ENCODE data around the gene PSMC4. TPM values are rescaled to one million over a fixed set of nuclear protein-coding genes. Genes with fewer than 3 reads are reported as not detected.
A peak's percentile ranks its signal among the peaks of the same experiment; 100 is the strongest.

The PSMC4 gene
- total and polyA plus RNA-seq, 2 donors (not counting 1 experiment from before 2014, with no cell fraction given), result 58.2 to 63.0 TPM

GRCh38 chr19:39951686-39952085 is 19.3 kb upstream of the PSMC4 start:
- intact Hi-C loops (cut with micrococcal nuclease), result loop anchor here (2.0 kb wide), 1 partner anchor 15 kb away; no protein-coding TSS in a partner anchor

More at GRCh38 chr19:39951686-39952085, 19.3 kb upstream of the PSMC4 start:
- peaks cover 0 to 16% (median 0%) of the 10 kb centered on the region in 3 donors for H3K9me3 ChIP-seq (ENCODE audit: control extremely low read depth in 1 of 3, control insufficient read depth in 2 of 3, insufficient read depth in 1 of 3, low read length in 2 of 3)
- no peak for ATAC-seq (ENCODE audit: low read depth)
- POLR2A ChIA-PET, result interaction anchor here (0.6 to 1.3 kb wide), 2 partner anchors 9 to 21 kb away, joined by 5 read pairs; no protein-coding TSS in a partner anchor
- Mint-ChIP-seq H3K9me3 (ENCODE audit: insufficient read depth) (peaks cover 3% of the 10 kb centered on the region), H3K4me3 (peak overlapping the region; percentile 84), H3K27ac (peak overlapping the region; percentile 92), H3K27me3 (no peaks in the 10 kb centered on the region), H3K4me1 (peaks cover 68% of the 10 kb centered on the region)
- peaks cover 44% of the 10 kb centered on the region for H3K79me2 ChIP-seq (ENCODE audit: control insufficient read depth, insufficient read depth, low read length)
- H3K4me3 ChIP-seq (ENCODE audit: control extremely low read depth in 1 of 5, extremely low read depth in 1 of 5, insufficient read depth in 1 of 5, low read depth in 2 of 5, low read length in 4 of 5), result peak overlapping the region in 3 of 5 experiments; percentile 3 to 23 (median 7)
- no peaks in the 10 kb centered on the region for H3K36me3 ChIP-seq (replicated peaks in 1 of 2; ENCODE audit: control extremely low read depth in 1 of 2, control insufficient read depth in 1 of 2, extremely low read depth in 1 of 2, insufficient read depth in 2 of 2, low read length in 1 of 2)
- no peaks in the 10 kb centered on the region for H4K20me1 ChIP-seq (ENCODE audit: control insufficient read depth, insufficient read depth, low read length, poor library complexity, severe bottlenecking)
- DNase-seq, result no peak
- no CpG with 5 or more reads among the region's 3 CpGs for WGBS (ENCODE audit: insufficient coverage)
- H3K4me1 ChIP-seq (ENCODE audit: control insufficient read depth in 2 of 2, insufficient read depth in 2 of 2, low read length in 2 of 2), result peaks cover 75 to 84% of the 10 kb centered on the region in 2 donors
- H3K4me2 ChIP-seq (replicated peaks; ENCODE audit: low read depth, low read length, poor library complexity, severe bottlenecking), result peak overlapping the region; percentile 74
- CTCF ChIA-PET, result interaction anchor here (1.1 to 1.3 kb wide), 2 partner anchors 10 to 19 kb away, joined by 3 to 11 read pairs; partner anchors contain the start of gene PSMC4
- H3K9ac ChIP-seq (ENCODE audit: low read length), result peak overlapping the region; percentile 38
- H3K27ac ChIP-seq (ENCODE audit: low read length in 2 of 2), result peak overlapping the region; percentile 92 to 97
- no peak overlapping the region for H2AFZ ChIP-seq (ENCODE audit: insufficient read depth, low read depth, low read length, poor library complexity, severe bottlenecking)
- no peaks in the 10 kb centered on the region for H3K27me3 ChIP-seq (replicated peaks in 1 of 4; ENCODE audit: control extremely low read depth in 1 of 4, control insufficient read depth in 3 of 4, insufficient read depth in 4 of 4, low read length in 3 of 4)
- TF ChIP-seq EZH2 (IDR thresholded peaks at IDR 0.05; ENCODE audit: borderline replicate concordance, insufficient read depth, low read depth, low read length, poor library complexity, severe bottlenecking) (no peak), CTCF (IDR thresholded peaks at IDR 0.05) (no peak)
